ENCODE measurements around the gene ACSL6.

ACSL6 gene

GRCh38 chr5:131939690-131940345 is 71.6 kb downstream of the ACSL6 start:
- TF ChIP-seq, protein P1, sequence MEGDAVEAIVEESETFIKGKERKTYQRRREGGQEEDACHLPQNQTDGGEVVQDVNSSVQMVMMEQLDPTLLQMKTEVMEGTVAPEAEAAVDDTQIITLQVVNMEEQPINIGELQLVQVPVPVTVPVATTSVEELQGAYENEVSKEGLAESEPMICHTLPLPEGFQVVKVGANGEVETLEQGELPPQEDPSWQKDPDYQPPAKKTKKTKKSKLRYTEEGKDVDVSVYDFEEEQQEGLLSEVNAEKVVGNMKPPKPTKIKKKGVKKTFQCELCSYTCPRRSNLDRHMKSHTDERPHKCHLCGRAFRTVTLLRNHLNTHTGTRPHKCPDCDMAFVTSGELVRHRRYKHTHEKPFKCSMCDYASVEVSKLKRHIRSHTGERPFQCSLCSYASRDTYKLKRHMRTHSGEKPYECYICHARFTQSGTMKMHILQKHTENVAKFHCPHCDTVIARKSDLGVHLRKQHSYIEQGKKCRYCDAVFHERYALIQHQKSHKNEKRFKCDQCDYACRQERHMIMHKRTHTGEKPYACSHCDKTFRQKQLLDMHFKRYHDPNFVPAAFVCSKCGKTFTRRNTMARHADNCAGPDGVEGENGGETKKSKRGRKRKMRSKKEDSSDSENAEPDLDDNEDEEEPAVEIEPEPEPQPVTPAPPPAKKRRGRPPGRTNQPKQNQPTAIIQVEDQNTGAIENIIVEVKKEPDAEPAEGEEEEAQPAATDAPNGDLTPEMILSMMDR (IDR thresholded peaks at IDR 0.05; ENCODE audit: control insufficient read depth, insufficient read depth, low read depth, low read length, missing control alignments) = no peak
- H3K4me3 ChIP-seq (ENCODE audit: control insufficient read depth, low read depth, low read length) = no peak overlapping the region
- no peak for DNase-seq (ENCODE audit: low read depth)

- TF ChIP-seq, protein P1 (IDR thresholded peaks at IDR 0.05; ENCODE audit: control insufficient read depth, insufficient read depth, low read depth, low read length, missing control alignments) = no peak
- DNase-seq (ENCODE audit: low read depth) = no peak
- no peak overlapping the region for H3K4me3 ChIP-seq (ENCODE audit: control insufficient read depth, low read depth, low read length)
Observed at GRCh38 chr5:131932235-131932634, 79.2 kb downstream of the ACSL6 start.

- H3K4me3 ChIP-seq (ENCODE audit: control insufficient read depth, low read depth, low read length) = no peak overlapping the region
- TF ChIP-seq, protein P1 (IDR thresholded peaks at IDR 0.05; ENCODE audit: control insufficient read depth, insufficient read depth, low read depth, low read length, missing control alignments) = no peak
- DNase-seq (ENCODE audit: low read depth) = no peak
Observed at GRCh38 chr5:131928957-131929356, 82.5 kb downstream of the ACSL6 start.

- H3K4me3 ChIP-seq (ENCODE audit: control insufficient read depth, low read depth, low read length) = no peak overlapping the region
- no peak for DNase-seq (ENCODE audit: low read depth)
- TF ChIP-seq, protein P1 (IDR thresholded peaks at IDR 0.05; ENCODE audit: control insufficient read depth, insufficient read depth, low read depth, low read length, missing control alignments) = no peak
Observed at GRCh38 chr5:131926168-131926567, 85.3 kb downstream of the ACSL6 start.

GRCh38 chr5:131916481-131916880 is 95.0 kb downstream of the ACSL6 start:
- no peak for DNase-seq (ENCODE audit: low read depth)
- TF ChIP-seq, protein P1 (IDR thresholded peaks at IDR 0.05; ENCODE audit: control insufficient read depth, insufficient read depth, low read depth, low read length, missing control alignments) = no peak

DNA sequence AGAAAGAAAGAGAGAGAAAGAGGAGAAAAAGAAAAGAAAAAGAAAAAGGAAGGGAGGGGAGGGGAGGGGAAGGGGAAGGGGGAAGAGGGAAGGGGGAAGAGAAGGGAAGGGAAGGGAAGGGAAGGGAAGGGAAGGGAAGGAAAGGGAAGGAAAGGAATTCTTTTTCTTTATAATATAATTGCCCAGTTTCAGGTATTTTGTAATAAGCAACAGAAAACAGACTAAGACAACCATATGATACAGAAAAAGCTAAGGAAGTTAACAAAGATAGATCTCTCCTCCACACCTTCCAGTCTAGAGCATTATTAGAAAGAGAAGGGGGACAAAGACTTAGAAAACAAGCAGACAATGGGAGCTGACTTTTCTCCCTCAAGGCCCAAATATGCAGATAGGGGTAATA is 97.0 kb downstream of the ACSL6 start:
- no peak for DNase-seq (ENCODE audit: low read depth)
- no peak overlapping the region for H3K4me3 ChIP-seq (ENCODE audit: control insufficient read depth, low read depth, low read length)
- TF ChIP-seq, protein P1 (IDR thresholded peaks at IDR 0.05; ENCODE audit: control insufficient read depth, insufficient read depth, low read depth, low read length, missing control alignments) = no peak

More at GRCh38 chr5:131916481-131916880, 95.0 kb downstream of the ACSL6 start:
- no peak overlapping the region for H3K4me3 ChIP-seq (ENCODE audit: control insufficient read depth, low read depth, low read length)
